C1 segment of cervical spinal cord (tissue), 14 donors: Measurements from ENCODE around the gene SLC1A7.

Experiments used
- DNase-seq, 14 donors: peaks; one replicate each; lab custom pipeline; 2025; lab: John Stamatoyannopoulos, UW

SLC1A7 gene

DNA sequence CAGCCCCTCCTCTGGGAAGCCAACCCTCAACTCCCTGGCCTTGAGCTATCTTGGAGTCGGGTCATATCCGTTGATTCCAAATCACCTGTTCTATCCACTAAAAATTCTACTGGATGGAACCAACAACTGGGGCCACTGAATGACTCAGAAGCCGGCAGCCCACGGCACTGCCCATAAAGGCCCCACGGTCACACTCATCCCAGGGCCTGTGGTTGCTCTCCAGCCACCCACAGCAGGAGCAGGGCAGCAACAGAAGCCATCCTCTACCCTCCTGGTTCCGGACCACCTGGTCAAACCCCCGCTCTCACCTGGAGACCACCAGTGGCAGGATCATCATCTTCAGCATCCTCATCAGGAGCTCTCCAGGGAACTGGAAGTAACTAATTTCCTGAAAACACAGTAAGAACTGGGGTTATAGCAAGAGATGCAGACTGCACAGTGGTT is 8.4 kb downstream of the SLC1A7 start:
- DNase-seq, result no peak

DNA sequence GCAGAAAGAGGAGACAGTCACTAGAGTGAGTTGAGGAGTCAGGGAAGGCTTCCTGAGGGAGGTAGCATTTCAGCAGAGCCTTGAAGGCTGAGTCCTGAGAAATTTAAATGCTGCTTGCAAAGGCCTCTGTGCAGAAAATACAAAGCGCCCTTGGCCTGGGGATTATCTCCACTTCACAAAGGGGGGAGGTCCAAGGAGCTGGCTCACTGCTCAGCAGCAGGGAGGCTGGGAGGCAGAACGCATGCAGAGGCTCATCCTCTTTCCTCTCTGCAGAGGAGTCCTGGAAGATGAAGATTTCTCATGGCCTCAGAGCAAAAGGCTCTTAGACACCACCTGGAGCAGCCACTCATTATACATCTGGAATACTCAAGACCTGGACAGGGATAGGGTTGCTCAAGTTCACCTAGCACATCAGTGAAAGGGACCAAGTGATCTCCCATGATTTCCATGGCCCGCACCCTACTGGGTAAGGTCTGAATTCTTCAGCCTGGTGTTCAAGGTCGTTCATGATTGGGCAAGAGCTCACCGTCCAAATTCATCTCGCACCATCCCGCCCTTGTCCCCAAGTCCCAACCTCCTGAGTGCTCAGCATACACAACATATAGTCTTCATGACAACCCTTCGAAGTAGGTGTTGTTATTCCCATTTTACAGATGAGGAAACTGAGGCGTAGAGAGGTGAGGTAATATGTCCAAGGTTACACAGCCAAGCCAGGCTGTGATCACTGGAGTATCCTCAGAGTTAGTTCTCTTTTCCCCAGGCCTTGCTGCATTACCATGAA is 9.0 kb downstream of the SLC1A7 start:
- DNase-seq, result no peak

DNA sequence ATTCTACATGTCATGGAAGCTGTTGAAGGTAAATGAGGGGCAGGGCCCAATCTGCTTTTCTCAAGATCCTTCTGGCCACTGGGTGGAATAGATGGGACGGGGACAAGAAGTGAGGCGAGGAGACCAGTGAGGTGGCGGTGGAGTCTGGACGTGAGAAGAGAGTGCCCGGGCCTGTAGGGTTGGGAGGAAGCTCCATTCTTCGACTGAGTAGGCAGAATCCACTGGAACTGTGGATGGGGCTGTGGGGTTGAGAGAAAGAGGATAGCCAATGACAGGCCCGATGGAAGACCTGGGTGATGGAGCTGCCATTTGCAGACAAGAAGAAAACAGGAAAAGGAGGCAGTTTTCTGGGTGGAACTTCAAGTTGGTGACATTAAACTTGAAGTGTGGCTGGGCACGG is 10.3 kb downstream of the SLC1A7 start:
- DNase-seq, result no peak

DNA sequence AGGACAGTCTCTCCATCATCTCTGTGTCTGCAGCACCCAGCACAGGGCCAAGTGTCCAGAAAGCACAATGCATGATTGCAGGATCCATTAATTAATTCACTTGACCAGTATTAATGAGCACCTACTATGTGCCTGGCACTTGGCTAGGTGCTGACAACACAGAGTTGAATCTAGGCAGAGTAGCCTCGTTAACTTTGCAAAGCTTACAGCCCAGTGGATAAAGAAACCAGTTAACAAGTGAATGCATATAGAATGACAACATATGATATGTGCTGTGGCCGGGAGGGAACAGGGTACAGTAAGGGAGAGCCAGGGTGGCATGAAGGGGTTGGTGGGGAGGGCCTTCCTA is 10.9 kb downstream of the SLC1A7 start:
- DNase-seq, result no peak

DNA sequence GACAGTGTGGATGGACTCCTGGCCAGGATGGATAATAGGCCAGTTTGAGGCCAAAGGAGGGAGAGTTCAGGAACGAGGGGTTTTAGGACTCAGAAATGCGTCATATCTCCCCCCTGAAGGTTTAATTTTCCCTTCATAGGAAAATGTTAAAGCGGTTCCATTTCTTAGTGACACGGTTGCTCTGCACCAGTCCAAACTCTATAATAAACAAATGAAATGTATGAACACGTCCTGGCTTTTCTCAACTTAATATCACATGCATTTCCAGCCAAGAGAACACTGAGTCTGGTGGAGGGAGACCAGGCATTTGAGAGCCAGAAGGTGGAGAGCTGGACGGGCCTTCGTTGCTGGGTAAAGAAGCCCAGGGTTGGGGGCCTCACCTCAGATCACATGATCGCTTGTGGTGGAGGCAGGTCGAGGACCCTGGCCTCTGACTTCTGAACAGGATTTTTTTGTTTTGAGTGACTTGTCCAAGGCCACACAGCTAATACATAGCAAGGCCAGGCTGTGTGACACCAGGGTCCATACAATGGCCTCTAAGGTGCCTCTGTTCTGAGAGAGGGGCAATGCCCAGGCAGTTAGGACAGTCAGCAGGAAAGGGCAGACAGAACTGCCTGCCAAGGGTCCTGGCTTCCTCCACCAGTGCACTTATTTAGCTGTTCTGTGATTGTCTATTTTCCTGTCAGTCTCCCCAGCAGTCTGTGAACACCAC is 11.4 kb downstream of the SLC1A7 start:
- DNase-seq, result no peak

DNA sequence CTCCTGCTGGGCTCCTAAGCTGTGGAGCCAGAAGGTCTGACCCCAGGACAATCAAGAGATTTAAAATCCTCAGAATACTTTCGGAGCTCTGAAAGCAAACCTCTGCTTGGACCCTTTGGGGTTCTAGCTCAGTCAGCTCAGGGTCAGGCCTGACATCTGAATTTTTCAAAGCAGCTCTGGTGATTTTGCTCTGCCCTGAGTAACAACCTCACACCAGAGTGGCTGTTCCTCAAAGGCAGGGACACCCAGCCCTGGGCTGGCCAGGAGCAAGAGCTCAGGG is 11.9 kb downstream of the SLC1A7 start:
- no peak for DNase-seq

DNA sequence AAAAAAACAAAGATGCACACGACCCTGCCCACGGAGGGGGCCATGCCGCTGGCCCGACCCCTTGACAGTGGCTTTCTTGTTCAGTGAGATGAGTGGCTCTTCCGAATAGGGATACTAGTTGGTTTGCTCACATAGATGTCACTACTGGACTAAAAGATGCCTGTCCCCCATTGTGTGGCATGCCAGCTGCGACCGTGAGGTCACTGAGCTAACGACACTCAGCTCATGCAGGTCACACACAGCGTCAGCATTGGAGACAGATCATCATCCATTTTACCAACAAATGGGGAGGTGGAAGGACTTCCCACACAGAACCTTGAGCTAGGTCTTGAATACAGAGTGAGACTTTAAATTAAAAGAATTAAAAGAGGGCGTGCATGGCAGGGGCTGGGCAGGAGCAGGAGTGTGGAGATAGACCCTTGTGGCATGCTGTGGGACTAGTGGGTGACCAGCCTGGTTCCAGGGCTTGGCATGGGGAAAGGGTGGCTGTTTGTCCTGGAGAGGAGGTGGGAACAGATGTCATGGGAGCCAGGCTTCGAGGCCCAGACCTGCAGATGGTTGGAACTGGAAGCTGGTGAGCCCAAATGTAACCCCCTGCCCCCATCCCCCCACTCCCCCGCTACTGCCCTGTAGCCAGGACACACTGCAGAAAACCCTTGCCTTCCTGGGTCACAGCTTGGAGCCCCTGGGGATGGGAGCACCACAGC is 12.4 kb downstream of the SLC1A7 start:
- DNase-seq, result no peak

DNA sequence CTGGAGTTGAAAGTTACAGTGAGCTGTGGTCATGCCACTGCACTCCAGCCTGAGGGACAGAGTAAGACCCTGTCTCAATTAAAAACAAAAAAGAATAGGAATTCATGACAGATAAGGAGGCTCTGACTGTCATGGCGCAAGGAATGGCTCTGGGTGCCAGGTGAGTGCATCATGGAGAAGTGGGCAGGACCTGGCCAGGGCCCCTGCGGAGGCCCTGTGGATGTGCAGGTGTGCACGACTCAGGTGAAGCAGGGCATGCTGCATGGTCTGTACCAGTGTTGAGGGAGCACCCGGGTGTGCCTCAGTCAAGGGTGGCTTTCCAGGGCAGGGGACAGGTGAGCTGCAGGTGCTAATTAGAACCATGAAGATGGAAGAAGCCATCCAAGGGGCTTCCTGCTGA is 14.0 kb downstream of the SLC1A7 start:
- DNase-seq, result no peak

DNA sequence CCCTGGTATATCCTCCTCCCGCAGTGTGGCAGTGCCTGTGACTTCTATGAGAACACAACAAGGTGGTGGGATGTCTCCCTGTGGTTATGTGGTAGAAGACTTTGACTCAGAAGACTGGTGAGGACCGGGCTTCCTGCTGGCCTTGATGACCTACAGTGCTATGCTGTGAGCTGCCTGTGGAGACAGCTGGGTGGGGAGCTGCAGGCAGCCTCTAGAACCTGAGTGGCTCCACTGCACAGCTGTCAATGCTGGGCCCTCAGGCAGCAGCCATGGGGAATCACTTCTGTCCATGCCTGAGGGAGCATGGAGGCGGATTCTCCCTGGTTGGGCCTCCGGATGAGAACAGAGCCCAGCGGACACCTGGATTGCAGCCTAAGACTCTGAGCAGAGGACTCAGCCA is 14.9 kb downstream of the SLC1A7 start:
- DNase-seq, result no peak

DNA sequence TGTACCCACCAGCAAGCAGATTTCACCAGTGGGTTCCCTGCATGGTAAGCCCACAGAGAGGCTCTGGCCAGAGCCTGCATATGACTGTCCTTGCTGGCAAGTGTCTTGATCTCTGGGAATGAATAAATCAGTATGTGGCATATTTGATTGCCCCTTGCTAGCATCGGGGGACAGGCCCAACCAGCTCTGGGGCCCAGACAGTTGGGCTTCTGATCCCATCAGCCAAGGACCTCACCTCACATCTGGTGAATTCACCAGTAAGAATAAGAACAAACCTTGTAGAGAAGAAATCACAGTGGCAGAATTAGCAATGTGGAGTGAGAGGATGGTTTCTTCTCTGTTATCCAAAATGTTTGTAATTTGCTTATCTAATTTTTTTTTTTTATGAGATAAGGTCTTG is 15.9 kb downstream of the SLC1A7 start:
- no peak for DNase-seq

DNA sequence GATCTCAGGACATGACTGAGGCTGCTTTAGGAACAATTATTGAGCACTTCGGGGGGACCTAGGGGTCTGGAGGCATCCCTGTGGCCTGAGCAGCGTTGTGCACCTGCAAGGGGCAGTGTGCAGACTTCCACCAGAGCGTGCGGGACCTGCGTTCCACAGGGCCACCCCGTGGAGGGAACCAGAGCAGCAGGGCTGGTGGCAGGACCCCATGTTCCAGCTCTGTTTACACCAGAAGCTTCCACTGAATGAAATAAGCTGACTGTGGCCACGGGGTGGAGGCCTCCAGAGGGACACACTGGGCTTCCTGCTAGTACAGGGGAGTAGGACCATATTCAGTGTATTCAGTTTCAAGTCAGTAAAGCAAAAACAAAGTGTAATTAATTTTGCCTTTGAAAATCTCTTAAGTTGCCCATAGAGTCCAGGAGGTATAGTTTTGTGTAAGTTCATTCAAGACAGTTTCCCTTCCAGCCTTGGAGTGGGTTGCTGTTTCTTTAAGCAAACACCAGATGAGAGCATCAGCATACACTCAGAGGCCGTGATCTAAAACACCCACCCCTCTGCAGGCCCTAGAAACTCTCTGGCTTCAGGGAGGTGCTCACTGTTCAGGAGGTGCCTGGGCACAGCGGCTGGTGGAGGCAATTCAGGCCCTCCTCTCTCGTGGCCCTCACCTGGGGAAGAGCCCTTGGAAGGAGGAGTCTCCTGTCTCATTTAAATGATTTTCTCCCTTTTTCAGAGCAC is 16.6 kb downstream of the SLC1A7 start:
- no peak for DNase-seq

DNA sequence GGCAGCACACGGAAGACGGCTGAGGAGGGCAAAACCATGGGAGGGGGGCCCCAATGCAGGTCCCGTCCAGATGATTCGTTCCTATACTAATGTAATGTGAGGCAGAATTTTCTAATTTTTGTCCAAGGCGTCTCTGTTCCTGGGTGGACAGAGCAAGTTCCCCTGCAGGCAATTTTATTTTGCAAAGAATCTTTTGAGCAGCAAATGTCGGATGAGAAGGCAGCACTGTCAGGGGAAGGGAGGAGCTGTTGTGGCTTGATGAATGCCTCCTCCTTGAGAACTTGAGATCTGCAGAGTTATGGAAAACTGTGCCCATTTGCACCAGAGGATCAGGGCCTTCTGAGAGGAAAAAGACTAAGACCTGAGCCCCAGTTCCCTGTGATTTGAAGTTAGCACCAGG is 17.3 kb downstream of the SLC1A7 start:
- DNase-seq, result no peak

DNA sequence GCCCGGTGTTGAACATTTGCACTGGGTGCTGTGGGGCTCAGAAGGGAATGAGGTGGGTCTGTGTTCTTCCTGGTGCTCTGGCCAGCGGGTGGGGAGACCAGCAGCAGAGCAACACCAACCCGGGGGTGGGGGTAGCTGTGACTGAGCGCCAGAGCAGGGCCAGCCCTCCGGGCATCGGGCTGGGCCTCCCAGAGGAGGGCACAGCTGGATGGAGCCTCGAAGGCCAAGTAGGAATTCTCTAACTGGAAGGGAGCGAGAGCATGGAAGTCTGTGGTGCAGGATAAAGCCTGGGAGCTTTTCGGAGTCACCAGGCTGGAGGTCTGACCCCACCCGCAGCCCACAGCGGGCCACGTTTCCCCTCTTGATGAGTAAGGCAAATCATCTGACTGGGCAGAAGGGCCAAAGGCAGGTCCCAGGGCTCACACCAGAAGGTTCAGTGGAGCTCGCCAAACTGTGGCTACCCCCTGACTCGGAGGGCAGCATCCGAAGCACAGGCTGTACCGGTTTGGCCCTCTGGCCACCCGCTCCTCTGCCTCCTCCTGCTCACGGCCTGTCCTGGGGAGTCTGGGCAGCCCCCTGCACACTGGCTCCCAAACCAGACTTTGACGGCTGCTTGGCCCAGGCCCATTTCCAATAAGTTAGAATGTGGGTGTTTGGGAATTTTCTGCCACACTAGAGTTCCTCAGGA is 18.8 kb downstream of the SLC1A7 start:
- no peak for DNase-seq

DNA sequence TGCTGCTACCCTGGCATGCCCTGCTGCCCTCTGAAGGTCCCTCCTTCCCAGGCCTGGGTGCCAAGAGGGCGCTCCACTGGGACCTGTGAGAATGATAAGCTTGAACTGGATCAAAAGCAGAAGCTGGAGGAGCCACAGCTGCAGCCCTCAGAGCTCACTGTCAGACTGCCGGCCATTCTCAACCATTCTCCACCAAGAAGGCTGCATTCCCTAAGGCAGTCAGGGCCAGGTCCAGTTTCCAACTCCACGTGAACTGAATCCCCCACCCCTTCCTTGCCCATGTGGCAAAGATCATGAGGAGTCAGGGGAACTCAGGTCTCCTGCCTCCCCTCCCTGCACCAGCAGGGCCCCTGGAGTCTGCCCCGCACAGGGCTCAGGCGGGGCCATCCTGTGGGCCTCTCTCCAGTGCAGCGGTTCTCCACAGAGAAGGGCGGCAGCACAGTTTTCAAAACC is 19.5 kb downstream of the SLC1A7 start:
- DNase-seq, result no peak

DNA sequence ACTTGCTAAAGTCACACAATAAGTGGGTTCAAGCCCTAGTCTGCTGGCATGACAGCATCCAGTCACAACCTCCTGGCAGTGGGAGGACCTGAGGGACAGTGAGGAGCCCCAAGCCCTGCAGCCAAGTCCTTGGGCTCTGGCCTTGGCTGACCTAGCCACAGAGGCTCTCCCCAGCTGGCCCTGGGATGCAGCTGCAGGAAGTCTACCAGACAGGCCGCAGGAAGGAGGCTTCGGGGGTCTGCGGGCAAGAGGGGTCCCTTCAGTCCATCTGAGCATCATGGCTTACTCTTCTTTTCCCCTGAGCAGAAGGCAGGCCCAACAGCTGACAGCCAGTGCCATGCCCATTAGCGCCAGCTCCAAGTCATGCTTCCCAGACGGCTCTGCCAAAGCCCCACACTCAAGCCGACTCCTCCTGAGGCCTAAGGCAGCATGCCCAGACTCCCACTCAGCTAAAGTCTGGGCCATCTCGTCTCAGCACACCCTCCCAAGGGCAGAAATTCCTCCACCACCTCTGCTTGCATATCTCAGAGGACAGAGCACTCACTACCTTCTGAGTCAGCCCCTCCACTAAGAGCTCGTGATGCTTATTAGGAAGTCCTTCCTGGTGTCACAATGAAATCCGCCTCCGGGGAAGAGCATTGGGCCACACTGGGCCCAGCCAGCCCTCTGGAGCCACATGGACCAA is 20.1 kb downstream of the SLC1A7 start:
- no peak for DNase-seq

DNA sequence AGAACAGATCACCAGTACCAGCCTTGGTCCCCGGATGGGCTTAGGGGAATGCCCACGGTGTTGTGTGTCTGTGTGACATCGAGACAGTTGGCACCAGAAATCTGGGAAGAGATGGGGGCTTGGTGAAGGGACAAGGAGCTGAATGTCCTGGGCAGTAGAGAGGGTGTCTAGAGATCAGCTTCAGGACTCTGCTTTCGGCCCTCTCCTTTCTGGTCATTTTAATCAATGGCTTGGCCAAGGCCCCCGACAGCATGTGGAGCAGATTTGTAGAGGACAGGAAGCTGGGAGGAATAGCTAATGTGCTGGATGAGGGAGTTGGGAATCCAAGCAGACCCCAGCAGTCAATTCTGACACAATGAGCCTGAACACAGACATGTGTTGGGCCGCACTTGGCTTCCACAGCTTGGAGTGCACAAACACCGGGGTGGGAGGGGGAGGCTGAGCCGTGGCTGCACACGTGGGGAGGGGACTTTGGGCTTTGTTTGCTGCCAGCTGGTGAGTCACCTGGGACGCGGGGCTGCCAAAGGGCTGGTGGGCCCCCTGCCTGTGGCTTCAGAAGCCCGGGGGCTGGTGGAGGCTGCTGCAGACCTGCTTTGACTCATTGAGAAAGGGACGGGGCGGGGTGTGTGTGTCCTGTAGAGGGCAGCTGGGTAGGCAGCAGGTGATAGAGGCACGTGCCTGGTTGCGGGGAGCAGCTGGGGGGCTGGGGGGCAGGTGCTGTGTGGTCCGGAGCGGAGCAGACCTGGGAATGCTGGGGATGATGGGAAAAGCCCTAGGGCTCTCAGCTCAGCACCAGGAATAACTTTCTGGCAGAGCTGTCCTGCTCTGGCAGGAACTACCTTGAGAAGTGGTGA is 20.9 kb downstream of the SLC1A7 start:
- peak in 2 of 14 donors; percentile 13 to 42 for DNase-seq

DNA sequence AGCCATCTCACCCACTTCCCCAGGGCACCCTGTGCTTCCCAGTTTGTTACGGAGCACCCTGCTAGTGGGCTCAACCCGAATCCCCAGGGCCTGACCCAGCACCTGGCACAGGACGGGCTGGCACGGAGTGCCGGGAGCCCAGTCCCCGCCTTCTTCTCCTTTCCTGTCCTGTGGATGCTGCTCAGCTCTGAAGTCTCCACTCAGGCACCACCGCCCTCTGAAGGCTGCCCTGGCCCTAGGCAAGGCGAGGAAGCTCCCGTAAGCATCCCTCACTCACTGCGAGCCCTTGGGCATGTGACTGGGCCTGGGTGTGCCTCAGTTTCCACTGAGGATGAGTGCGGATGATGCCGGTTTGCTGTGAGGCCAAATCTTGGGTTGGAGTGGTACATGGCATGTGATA is 21.8 kb downstream of the SLC1A7 start:
- no peak for DNase-seq

DNA sequence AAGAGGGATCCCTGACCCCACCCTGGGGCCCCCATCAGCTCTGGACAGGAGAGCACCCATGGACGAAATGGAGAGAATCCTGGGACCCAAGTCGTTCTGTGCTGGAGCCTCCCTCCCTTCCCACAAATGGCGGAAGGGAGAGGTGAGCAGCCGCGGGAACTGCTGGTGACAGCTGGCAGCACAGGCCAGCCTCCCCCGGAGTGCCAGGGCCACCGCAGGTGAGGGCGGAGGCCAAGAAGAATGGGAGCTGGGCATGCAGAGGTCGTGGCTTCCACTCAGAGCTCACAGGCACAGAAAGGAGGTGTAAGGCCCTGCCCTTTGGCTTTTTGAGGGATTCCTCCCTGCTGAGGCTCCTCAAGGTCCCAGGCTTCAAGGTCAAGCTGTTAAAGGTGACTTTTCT is 24.6 kb downstream of the SLC1A7 start:
- DNase-seq, result no peak

DNA sequence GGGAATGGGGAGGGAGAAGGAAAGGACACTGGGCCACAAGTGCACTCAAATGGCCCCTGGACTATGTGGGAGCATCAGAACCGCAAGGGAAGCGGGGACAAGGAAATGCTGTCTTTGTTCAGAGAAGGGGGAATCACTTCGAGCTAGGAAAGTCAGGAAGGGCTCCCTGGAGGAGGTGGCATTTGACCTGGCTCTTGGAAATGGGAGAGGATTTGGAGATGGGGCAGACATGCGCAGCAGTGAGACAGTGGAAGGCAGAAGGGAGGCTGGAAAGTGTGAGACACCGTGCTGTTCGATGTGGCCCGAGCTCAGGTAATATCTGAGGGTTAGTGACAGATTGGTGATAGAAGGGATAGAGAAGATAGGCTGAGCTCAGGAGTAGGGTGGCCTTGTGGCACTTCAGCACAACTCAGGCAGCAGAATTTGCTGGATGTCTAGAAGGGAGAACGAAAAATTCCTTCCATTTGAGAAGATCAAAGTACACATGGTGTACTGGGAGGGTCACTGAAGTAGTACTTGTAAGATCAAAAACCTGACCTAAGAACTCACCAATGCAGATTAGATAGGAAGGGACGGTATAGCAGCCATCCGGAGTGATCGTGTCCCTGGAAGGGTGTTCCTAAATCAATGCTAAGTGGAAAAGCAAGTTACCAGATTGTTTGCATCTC is 25.4 kb downstream of the SLC1A7 start:
- no peak for DNase-seq
